Mammary epithelial cell (primary cell): ENCODE data around the gene LIPC.

Experiments
- EZH2 ChIP-seq: IDR thresholded peaks from 2 replicates; pipeline ENCODE4 v1.6.1; 2012; ENCODE audit warnings: low read length, inconsistent platforms, borderline replicate concordance
- TF ChIP-seq, protein P1 (sequence below), 2 donors: IDR thresholded peaks in 1 of 2; conservative IDR thresholded peaks in 1 of 2; 2 replicates each; pipeline ENCODE4 v1.5.1; 2011 to 2012; ENCODE audit warnings: inconsistent platforms in 2 of 2, low read length in 2 of 2, mild to moderate bottlenecking in 2 of 2, control low read depth in 1 of 2, low read depth in 1 of 2; ENCODE audit not compliant: insufficient read depth in 1 of 2; ENCODE audit errors: extremely low read depth in 1 of 2

GRCh38 chr15:58484791-58485600 lies 53.2 kb downstream of the LIPC start:
- TF ChIP-seq, protein P1, sequence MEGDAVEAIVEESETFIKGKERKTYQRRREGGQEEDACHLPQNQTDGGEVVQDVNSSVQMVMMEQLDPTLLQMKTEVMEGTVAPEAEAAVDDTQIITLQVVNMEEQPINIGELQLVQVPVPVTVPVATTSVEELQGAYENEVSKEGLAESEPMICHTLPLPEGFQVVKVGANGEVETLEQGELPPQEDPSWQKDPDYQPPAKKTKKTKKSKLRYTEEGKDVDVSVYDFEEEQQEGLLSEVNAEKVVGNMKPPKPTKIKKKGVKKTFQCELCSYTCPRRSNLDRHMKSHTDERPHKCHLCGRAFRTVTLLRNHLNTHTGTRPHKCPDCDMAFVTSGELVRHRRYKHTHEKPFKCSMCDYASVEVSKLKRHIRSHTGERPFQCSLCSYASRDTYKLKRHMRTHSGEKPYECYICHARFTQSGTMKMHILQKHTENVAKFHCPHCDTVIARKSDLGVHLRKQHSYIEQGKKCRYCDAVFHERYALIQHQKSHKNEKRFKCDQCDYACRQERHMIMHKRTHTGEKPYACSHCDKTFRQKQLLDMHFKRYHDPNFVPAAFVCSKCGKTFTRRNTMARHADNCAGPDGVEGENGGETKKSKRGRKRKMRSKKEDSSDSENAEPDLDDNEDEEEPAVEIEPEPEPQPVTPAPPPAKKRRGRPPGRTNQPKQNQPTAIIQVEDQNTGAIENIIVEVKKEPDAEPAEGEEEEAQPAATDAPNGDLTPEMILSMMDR (conservative IDR thresholded peaks at IDR 0.05 in 1 of 2, IDR thresholded peaks at IDR 0.05 in 1 of 2; ENCODE audit: extremely low read depth in 1 of 2, insufficient read depth in 1 of 2, low read depth in 1 of 2, low read length in 2 of 2): no peak
- TF ChIP-seq EZH2: no peak
